ENCODE data around the gene PAM16.
A peak's percentile ranks its signal among the peaks of the same experiment; 100 is the strongest.

Gene PAM16

DNA sequence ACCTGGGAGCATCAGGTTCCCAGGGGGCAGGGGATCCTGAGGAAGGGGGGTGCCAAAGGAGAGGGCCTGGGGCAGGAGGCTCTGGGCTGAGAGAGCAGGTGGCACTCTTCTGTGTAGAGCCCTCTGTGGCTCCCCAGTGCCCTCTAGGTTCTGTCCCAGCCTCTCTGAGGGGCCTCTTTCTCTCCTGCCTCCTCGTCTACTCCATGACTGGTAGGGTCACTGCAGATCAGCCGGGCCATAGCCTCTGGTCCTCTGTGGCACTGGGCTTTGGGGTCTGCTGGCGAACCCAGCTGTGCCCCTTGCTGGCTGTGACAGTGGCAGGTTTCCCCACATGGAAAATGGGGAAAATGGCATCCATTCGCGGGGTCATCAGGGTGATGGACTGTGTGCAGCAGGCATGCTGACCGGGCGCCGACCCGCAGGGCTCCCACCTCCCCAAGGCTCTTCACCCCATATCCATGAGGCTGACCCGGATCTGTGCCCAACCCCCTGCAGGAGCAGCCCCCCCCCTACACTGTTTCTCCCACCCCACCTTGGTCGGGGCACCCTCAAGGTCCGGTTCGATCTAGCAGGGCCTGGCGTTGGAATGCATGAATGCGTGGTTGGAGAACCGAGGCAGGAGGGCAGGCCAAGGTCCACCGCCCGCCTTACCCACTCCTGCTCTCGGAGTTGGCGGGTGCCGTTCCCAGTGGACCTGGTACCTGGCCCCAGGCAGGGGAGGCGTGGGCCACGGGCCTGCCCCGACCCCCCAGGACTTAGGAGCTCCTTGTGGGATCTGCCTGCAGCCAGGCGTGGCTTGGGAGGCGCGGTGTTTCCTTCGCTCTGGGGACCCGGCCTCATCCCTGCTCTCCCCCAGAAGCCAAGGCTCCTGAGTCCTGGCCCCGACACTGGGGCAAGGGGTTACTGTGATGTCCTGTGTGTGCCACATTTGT, 28.7 kb downstream of the PAM16 start:
- FAIRE-seq (no peak), DNase-seq (ENCODE audit: insufficient read length, low spot score) (no peak)

DNA sequence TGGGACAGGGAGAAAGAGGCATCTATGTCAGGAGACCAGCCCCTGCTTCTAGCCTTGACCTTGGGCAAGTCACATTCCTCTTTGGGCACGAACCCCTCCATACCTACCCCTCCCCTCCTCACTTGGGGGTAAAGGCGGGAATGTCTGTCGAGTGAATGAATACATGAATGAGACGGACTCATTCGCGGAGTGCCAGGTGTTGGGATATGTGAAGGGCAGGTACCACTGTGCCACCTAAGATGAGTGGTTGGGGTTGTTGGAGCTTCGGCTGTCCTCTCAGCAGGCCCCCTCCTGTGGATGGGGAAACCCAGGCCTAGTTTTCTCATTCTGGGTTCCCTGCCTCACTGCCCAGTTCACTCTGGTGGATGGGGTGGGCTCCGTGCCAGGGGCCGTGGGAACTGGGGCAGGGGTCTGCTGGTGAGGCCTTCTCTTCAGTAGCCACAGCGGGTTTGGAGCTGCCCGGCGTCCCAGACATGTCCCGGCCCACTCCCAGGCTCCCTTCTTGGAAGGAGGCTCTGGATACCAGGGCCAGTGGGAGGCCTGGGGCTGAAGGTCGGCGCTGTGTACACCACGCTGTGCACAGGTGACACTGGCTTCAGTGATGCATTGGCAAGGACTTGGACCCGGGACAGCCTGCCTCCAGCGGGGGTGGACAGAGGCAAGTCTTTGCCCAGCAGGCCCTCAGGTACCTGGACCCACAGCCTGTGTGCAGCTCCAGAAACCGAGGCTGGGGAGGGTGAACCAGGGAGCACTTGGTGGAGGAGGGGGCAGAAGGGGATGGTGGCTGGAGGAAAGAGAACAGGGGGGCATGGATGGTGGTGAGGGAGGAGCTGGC, 29.6 kb downstream of the PAM16 start:
- FAIRE-seq: no peak

DNA sequence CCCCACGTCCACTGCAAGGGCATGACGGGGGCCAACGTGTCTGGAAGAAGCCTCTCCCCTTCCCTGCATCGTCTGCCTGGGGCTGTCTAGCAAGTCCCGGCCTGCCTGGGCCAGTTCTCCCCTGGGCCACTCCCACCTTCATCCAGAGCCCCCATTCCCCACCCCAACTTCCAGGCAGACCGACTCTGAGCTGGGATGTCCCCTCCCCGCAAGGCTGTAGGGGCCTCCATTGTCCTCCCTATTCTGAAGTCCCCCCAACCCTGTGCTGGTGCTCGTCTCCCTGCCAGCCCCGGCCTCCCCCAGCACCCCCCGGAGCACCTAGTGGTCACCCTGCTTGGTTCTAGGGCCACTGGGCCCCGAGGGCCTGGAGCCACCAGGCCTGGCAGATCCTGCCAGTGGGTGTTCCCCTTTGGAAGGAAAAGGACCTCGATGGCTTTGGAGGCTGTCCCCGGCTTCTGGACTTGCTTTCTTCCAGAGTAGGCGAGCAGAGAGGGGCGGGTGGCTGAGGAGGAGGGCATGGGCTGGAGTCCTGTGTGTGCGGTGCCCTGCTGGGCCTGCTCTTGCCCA, 30.5 kb downstream of the PAM16 start:
- FAIRE-seq (no peak), DNase-seq (ENCODE audit: insufficient read length, low spot score) (no peak)

More for the DNA sequence above, 29.6 kb downstream of the PAM16 start:
- DNase-seq (ENCODE audit: insufficient read length, low spot score): no peak

DNA sequence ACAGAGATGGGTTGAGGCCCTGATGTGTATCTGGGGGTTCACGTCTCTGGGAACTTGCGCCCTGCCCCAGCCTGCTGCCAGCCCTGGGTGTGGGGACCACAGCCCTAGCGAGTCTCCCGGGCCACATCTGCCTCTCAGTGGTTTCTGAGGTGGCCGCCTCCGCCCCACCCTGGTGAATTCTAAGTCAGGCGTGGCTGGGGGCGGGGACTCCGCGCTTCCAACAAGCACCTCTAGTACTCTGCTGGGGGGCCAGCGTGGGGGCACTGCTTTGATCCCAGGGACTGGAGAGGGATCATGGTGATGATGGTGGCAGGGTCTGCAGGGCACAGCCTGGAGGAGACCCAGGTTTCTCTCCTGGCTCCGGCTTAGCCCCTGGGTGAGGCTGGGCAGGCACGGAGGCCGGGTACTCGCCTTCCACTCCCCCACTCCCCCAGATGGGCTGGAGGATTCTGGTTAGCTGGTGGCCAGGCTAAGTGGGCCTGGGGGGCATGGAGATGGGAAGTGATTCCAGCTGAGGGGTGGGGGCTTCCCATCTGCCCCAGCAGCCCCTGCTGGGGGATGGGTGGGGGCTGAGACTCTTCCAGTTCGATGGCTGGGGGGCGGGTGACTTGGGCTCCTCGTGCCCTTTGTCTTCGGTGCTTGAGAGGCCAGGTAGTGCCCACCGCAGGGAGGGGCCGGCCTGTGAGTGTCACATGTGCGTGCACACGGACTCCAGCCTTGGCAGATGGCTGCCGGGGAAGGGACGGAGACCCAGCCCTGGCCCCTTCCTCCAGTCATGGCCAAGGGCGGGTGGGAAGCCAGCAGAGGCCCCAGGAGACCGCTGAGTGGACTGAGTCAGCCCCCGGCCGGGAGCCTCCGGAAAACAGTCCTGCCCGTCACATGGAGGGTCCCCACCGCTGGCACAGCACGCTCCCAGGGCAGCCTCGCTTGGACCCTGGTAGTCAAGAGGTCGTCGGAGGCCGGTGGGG, 31.4 kb downstream of the PAM16 start:
- DNase-seq (ENCODE audit: insufficient read length, low spot score): peak; percentile 77
- peak; percentile 48 for FAIRE-seq

DNA sequence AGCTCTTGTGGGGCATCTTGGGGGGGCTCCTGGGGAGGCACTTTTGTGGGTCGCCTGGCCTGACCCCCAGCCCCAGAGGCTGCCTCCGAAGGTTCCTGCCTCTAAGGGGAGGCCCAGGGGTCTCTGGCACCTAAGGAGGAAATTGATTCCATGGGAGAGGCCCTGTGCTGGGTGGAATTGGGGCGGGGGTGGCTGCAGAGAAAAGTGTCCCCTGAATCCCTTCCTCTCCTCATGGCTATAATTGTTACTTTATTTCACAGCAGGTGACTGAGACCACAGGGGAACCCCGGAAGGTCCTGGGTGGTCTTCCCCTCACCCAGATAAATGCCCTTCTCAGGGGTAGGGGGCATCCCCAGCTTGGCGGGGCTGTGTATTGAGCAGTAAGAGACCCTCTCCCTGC, 32.2 kb downstream of the PAM16 start:
- FAIRE-seq (no peak), DNase-seq (ENCODE audit: insufficient read length, low spot score) (no peak)

DNA sequence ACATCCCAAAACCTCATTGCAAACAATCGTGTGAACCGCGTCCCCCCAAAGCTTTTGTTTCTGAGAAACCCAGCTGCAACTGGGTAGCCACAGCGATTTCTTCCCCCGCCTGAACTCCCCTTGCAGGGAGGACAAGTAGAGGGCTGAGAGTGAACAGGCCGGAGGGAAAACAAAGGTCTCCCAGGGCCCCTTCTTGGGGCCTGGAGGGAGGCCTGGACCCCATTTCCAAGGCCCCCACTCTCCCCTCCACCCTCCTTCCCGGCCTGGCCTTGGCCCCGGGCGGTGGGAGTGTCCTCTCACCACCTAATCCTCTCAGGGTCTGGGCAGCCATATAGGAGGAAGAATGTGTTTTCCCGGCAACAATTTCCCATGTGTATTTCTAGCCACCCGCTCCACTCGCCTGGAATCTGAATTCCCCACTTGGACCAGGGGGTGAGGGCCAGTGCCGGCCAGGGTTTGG, 32.6 kb downstream of the PAM16 start:
- FAIRE-seq (no peak), DNase-seq (ENCODE audit: insufficient read length, low spot score) (no peak)

DNA sequence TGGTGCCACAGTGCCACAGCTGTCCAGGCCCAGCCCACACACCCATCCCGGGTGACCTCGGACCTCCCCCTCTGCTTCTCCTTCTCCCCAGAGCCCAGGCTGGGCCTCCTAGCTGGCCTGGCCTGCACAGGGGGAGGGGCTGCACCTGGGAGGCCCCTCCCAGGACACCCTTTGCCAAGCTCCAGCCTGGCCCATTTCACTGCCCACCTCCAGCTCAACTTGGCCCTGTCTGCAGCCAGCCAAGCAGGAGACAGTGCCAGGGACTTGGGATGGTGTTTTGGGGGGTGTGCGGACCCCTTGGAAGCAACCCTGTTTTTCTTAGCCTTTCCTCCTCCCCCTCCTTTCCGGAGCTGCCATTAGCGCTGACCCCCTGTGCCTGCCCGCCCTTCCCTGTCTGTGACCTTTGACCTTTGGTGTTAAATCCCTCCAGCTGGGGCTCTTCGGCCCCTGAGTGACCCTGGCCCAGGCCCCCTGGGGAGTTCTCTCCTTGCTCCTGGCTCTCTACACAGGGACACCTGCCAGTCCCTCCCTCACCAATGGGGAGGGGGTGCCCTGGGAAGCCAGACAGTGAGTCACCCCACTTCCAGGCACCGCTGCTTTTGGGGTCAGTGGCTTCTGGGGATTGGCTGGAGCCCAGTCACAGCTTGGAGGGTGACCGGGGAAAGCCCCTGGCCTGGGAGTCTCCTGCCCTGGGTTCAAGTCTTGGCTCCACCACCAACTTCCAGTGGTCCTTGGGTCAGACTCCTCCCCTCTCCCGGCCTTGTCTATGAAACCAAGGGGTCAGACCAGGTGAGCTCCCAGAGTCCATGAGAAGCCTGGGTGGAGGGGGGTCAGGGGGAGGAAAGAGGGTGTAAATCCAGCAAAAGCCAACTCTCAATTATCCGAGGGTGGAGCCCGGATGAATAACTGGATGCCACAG, 33.3 kb downstream of the PAM16 start:
- no peak for FAIRE-seq
- DNase-seq (ENCODE audit: insufficient read length, low spot score): no peak

DNA sequence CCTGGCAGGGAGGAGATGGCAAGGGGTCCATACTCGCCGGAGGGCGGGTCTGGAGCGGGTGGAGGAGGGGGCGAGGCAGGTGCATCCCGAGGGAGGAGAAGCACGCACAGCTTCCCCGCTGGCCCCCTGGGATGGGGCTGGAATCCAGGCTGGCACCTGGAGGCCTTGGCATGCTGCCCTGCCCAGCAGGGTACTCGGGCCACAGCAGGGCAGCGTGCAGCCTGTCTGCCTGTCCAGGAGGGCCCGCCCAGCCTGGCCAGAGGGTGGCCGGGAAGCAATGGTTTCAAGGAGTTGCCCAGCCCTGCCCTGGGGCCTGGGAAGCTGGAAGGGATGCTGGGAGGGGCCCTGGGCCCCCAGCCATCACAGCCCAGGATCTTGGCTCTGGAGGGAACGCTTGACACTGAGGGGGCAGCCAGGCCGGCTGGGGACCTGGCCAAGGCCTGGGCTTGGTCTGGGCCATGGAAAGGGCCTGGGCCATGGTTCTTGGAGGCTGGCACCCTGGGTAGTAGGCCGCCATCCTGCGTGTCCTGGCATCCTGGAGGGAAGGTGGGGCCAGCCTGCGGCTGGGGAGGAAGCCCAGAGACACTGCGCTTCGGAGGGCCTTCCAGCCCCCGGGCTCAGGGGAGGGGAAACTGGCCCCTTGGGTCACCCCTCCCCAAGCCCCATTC, 34.1 kb downstream of the PAM16 start:
- FAIRE-seq (no peak), DNase-seq (ENCODE audit: insufficient read length, low spot score) (no peak)

DNA sequence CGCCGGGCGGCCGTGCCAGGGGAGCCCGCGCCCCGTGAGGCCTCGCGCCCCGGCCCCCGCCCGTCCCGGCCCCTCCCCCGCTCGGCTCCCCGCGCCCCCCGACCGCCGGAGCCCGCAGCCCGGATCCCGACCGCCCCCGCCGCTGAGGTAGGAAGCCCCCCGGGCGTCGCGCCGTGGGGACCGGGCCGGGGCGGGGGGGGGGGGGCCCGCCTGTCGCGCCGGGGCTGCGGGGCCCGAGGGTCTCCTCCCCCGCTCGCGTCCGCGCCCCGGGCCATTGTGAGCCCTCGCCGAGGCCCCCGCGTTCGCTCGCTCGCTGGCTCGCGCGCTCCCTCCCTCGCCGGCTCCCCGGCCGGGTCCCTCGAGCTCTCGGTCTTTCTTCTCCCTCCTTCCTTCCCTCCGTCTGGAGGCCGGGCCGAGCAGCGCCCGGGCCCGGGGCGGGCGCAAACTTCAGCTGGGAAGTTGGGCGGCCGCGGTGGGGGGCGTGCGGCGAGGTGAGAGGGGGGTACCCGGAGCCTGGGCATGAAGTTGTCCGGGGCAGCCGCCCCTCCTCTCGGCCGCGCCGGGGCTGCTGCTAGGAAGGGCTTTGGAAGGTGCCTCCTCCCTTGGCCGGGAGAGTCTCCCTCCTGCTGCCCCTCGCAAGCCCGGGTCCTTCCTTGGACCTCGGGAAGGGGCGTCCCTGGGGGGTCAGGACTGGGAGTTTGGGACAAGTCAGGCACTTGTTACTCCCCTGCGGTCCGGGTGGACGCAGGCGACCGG, 34.8 kb downstream of the PAM16 start:
- FAIRE-seq: no peak
- DNase-seq (ENCODE audit: insufficient read length, low spot score): no peak

DNA sequence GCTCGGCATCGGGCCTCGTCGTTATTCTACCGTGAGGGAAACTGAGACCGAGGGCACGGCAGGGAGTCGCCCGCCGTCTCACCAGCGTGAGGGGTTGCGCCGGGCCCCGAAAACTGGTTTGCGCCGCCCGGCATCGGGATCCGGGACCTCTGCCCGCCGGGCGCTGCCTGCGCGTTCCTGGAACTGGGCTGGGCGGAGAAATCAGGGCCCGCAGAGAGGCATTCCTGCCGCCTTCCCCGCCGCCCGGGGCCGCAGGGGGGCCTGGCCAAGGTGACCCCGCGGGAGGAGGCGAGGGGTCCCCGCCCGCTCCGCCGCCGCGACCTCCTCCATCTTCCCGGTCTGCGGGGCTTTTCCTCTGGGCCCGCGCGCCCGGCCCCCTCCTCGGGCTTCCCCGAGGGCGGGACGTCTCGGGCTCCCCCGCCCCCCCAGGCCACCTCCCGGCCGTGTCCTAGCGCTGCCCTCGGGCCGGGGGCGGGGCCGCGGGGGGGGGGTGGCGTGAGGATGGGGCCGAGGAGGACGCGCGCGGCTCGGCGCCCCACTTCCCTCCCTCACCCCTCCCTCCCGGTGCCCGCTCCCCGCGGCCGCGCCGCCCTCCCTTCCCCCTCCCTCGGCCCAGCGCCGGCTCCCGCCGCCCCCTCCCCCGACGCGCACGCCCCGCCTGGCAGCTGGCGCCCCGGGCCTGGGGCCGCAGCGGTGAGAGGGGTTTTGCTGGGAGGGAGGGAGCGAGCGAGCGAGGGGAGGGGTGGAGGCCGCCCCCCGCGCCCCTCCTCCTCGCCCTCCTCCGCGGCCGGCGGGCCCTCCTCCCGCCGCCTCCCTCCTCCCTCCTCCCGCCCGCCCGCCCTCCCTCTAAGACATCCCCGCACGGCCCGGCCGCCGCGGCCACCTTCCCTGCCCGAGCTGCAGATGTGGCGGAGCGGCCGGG, 35.7 kb downstream of the PAM16 start, which contains the start of gene GLIS2:
Gene GLIS2, plus strand, starts transcription at position 882 of the 922 bp plus-strand sequence. CDS start 16,214 bp downstream, outside the sequence.
- DNase-seq (ENCODE audit: insufficient read length, low spot score) (no peak), FAIRE-seq (no peak)

DNA sequence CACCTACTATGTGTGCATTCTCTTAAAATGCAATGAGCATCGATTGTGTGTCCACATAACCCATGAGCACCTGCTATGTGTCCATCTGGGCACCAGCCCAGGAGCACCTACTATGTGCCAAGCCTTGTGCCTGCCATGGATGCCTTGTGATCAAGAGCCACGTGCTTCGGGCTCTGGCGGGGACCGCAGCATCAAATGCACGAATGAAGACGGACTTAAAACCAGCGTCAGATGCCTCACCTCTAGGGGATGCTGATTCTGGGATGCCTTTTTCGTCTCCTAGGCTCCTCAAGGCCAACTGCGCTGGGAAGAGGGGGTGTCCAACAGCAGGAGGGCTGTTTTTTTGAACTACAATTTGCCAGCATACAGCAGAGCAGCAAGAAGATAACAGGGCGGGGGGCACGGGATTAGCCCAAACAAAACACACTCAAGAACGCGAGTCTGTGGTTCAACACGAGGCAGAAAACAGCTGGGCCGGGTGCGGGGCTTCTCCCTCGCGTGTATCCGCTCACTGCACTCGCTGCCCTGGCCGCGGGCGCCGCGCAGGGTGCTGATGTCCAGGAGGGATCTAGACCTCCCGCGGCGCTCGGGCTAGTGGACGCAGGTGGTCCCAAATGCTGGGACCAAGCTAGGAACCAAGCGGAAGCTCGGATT, 36.5 kb downstream of the PAM16 start:
- DNase-seq (ENCODE audit: insufficient read length, low spot score) (no peak), FAIRE-seq (peak; percentile 75)

DNA sequence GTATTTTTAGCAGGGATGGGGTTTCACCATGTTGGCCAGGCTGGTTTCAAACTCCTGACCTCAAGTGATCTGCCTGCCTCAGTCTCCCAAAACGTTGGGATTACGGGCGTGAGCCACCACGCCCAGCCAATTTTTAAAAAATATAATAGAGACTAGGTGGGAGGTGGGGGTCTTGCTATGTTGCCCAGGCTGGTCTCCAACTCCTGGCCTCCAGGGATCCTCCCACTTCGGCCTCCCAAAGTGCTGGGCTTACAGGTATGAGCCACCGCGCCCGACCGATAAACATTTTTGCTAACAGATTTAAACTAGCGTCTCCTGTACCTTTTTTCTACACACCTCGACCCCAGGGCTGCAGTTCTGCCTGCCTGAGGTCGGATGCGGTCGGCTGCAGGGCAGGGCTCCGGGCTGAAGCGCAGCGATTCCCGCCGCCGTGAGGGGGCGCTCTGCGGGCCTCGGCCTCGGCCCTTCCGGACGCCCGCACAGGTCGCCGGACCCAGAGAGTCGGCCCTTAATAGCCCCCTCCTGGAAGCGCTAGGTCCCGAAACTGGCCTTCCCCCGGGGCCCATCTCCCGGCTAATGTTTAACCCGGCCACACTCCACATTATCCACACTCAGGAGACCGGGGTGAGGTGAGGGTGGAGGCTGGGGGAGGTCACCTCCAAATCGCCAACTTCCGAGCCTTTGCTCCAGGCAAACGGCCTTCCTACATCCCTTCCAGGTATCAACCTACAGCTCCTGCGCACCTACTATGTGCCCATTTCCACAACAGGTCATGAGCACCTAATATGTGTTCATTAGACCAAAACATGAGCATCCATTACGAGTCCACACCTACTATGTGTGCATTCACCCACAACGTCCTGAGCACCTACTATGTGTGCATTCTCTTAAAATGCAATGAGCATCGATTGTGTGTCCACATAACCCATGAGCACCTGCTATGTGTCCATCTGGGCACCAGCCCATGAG, 37.3 kb downstream of the PAM16 start:
- DNase-seq (ENCODE audit: insufficient read length, low spot score) (peak; percentile 95), FAIRE-seq (peak; percentile 58)

DNA sequence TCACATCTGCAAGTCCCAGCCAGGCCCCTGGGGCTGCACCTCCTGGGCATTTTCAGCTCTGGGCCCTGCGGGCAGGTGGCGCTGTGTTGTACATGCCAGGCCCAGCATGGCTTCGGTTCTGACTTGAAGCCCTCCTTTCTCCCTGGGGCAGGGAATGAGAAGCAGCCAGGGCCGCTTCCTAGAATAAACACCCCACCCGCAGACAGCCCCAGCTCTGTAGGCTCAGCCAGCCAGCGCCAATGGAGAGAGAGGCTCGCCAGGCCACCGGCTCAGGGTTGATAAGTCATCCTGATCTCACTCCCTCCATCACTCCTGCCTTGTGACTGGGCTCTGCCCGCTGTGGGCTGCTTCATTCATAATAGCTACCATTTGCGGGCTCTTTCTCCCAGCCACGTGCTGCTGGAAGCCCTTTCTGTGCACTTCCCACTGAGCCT, 41.3 kb downstream of the PAM16 start:
- DNase-seq (ENCODE audit: insufficient read length, low spot score) (no peak), FAIRE-seq (no peak)

DNA sequence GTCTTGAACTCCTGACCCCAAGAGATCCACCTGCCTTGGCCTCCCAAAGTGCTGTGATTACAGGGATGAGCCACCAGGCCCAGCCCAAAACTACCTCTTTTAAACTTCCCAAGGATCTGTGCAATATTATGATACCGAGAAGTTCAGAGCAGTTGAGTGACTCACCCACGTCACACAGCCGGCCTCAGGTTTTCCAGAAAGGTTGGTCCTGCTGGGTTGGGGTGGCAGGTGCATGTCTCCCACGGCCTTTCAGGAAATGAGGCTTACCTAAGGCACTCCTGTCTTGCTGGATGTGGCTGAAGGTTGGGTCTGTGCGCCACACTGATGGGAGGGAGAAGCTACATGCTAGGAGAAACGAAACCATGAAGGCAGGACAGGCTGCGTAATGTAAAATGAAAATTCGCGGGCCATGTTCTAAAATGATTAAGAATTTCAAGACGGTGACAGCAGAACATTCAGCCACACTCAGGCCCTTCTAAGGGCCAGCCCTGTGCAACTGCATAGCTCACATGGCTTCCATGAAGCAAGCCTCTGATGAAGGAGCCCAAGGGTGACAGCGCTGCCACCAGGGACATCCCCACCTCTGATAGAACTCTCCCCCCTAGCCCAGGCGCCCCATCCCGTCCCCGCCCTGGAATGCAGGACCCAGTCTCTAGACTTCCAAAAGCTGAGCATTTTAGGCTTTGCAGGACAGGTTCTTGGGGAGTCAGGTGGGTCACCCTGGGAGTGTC, 41.9 kb downstream of the PAM16 start:
- FAIRE-seq: no peak
- no peak for DNase-seq (ENCODE audit: insufficient read length, low spot score)
